Retina (tissue), 1 donor: Measurements from ENCODE around the gene MAST4.

Source experiments
- DNase-seq: peaks from one replicate; pipeline ENCODE4 v3.0.0-alpha.2; 2016

Gene MAST4

DNA sequence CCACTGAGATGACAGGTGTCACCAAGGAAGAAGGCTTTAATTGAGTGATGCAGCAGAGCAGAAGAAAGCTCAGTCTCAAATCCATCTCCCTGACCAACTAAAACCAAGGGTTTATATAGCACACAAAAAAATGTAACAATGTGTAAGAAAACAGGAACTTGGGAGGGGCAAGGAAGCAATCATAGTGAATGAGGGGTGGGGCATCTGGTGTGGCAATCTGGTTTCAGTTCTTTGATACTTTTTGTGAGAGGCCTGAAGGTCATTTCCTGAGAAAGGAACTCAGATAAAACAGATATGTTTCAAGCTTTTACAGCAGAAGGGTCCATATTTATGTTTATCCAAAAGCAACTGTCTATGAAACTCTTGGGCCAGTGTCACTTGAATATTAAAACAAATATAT is 580.7 kb downstream of the MAST4 start:
- DNase-seq, result no peak

DNA sequence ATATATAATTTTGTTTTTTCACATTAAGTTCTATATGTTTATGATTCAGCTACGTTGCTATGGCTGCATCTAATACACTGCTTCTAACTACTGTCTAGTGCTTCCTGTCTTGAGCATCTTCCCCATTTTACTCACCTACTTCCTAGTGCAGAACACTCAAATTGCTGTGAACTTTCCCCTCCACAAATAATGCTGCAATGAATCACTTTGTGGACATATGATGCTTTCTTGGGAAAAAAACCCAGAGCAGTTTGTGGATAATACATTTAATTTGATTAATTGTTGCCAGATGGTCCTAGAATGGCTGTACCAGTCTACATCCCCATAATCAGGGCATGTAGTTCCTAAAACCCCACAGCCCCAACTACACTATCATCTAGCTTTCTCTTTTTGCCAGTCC is 581.9 kb downstream of the MAST4 start:
- DNase-seq, result no peak

DNA sequence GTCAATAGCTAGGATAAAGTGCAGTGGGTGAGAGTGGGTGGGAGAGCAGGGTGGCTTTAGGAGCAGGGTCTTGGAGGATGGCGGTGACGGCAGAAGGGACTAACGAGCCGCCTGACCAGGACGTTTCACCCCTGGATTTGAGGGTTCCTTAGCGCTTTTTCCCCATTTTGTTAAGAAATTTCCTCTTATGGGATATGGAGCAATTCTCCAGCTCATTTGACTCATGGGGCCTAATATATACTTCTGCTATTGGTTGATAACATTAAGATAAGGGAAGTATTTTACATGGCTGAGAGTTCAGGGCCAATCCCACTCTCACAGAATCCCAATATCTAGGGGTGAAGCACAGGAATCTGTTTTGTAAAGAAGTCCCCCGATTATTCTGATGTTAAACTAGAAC is 582.8 kb downstream of the MAST4 start:
- DNase-seq, result no peak

DNA sequence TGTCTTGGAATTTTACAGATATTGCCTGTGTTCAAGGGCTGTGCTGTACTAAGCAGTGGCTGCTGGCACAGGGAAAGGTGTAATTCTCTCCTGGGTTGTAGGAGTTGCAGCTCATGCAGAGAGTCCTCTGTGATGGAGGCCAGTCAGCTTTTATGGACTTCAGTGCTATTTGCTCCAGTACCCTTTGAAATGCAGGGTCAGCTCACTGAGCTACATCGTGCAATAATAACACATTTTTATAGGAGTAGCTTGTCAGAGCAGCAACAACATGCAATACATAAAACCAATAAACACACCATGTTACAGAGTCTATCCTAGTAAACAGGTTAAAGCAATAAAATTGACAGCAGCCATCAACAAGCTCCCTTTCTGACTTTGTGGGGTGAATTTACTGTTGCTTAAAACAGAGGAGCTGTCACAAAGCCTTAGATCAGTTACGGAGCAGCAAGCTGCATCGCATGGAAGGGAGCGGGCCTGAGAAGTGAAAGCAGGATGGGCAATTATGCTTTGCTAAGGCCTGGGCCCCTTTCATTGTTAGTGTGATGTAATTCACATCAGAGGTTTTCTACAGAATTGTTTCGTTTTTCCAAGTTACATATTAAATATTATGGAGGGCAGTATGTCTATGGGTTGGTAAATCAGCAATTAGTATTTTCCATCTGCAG is 583.6 kb downstream of the MAST4 start:
- DNase-seq, result peak; percentile 60

DNA sequence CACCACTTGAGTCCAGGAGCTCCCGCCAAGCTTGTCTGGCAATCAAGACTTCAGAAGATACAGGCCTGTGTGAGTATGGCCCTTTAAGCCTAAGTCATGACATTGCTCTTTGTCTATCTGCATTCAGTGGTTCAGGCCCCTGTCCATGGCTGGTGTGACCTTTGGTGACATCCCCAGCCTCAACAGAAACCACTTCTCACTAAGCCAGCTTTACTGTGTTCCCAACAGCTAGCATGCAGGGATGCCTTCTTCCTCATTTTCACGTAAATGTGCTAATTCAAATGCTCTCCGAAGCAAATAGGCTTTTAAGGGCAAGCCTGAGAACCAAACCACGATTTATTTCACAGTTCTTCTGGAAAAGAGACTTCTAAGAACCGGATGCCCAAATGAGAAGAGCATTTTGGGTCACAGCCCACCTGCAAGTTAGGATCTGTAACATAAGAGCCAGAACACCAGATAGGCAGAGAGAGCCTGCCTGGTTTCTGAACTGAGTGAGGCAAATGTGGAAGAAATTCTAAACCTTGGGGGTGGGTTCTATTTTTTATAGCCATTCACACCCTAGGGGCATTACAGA is 585.5 kb downstream of the MAST4 start:
- DNase-seq, result no peak

DNA sequence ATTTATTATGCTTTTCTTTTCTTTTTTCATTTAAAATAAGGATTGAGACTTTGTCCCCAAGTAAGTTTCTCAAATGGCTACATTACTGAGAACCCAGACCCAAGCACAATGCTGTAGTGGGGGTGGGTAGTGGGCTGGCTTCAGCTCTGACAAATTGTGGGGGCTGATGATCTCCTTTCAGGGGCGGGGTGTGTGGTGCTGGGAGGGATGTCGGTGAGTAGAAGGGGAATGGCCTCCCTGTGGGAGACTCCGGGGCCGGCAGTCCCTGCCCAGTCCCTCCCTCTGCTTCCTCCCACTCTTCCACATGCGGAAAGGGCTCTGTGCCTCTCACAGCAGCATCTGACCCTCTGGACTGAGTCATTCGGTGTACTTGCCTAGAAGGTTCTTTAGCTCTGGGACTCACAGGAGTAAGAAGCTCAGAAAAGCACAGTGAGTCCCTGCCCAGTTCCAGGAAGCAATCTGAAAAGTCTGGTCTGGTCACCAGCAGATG is 586.2 kb downstream of the MAST4 start:
- no peak for DNase-seq

DNA sequence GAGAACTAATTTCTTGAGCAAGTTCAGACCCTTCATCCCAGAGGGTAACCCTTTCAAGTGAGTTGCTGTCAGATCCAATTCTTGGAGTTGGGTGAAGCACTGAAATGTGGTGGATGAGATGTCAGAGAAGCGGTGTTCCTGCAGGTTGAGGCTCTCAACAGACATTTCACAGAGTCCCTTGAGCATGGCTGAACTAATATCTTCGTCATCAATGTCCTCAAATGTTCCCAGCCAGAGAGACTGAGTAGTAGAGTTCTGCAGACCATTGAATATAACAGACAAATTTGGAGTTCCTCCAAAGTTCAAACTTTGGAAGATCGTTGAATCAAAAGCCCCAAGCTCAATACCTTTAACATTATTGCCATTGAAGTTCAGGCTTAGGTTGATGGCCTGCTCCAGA is 587.7 kb downstream of the MAST4 start:
- no peak for DNase-seq

DNA sequence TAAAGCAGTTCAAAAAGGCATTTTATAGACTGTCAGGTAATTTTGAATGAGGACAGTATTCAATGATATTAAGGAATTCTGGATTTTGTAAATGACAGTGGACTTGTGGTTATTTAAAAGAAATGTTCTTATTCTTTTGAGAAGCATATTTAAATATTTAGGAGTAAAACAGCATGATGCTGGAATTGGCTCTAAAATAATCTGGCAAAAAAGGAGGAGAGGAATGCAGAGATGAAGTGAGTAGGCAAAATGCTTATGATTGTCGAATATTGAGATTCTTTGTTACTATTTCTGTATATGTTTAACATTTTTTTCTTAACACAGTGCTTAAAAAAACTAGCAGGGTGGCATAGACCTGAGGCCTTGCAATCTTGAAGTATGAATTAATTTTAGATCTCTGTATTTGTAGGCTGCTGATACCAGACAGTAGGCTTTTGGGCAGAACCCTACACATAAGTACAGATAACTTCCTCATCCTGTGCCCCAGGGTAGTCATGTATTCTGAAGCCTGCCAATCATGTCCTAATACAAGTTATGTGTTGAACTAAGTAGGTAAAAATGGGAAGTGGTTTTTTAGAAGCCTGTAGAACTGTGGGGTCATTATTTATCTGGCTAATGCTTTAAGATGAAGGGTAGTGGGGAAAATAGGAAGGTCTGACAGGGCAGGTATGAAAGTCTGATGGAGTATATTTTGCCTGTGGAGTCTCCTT is 591.0 kb downstream of the MAST4 start:
- no peak for DNase-seq

DNA sequence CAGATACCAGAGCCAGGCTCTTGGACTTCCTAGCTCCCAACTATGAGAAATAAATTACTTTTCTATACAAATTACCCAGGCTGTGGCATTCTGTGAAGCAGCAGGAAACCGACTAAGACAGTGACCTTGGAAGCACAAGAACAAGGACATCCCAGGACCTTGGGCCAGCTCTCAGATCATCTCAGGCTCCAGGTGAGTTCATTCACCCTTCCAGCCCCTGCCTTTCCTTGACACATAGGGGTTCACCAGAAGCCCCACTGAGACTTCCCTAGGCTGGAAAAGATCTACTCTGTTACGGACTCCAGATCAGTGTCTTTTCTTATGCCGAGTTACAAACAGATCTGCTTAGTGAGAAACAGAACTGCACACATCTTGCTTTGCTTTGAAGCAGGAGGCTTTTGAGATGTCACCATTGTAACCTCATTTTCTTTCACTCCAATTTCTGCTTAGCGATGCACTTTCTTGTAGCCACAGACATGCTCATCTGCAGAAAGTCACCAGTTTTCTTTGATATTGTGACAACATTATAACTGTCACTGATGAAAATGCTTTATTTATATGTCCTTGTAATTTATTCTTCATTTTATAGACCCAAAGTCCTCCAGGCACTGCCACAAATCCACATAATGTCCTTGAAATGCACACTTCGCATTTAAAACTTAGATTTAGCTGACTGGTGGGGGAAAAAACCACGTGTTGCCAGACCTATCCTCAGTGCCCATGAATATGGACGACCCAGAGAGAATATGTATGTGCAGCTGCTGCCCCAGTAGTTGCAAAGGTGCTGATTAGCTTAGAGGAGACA is 592.3 kb downstream of the MAST4 start:
- no peak for DNase-seq

DNA sequence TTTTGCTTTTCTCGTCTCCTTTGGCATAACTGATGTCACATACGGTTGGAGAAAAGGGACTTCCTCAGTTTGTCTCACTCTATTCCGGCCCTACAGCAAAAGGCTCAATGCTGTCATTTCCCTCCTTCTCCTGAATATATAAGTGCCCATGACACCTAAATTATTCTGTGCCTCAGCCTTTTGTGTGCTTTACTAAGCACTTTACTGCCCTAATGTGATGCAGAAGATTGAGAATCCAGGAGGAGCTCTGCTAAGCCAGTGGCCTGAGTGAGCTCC is 592.8 kb downstream of the MAST4 start:
- DNase-seq, result no peak

DNA sequence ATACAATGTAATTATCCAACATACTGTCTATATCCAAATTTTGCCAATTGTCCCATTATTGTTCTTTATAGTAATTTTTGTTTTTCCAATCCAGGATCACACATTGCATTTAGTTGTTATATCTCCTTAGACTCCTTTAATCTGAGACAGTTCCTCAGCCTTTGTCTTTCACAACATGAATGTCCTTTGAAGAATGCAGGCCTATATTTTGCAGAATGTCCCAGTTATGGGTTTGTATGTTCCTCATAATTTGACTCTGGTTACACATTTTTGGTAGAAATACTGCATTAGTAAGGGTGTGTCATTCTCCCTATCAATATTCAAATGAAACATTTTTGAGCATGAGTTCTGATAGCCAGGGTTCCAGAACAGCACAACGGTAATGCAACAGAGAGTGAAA is 593.7 kb downstream of the MAST4 start:
- DNase-seq, result no peak

DNA sequence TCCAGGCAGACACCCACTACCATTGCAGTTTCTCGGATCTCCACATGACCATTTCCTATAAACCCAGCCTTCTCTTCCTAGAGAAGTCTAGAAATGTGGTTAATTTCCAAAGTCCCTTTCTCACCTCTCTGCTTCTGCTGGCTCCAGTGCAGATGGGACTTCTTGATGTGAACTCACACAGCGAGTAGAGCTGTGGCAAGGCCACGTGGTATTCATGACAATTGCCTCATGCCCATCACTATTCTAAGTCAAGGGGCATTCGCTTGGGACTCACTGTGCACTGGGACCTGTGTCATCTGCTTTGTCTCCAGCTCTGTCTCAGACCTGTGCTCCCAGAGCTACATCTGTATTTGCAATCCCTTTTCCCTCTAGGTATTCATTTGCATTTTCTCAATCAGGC is 594.2 kb downstream of the MAST4 start:
- no peak for DNase-seq

DNA sequence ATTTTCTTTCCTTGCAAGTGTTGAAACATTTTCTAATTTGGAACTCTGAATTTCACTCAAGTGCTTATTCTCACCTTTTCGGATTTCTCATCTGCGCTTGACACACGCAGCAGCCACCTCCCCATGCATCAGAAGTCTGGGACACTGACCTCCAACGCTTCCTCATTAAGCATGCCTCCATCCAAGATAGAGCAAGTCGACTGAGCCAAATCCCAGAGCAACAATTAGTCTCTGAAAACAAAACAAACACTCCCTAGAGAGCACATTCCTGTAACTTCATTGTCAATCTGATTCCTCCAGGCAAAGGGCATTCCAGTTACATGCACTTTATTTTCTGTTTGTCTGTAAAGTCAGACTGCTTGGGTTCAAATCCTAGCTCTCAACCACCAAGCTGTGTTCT is 594.7 kb downstream of the MAST4 start:
- DNase-seq, result no peak

DNA sequence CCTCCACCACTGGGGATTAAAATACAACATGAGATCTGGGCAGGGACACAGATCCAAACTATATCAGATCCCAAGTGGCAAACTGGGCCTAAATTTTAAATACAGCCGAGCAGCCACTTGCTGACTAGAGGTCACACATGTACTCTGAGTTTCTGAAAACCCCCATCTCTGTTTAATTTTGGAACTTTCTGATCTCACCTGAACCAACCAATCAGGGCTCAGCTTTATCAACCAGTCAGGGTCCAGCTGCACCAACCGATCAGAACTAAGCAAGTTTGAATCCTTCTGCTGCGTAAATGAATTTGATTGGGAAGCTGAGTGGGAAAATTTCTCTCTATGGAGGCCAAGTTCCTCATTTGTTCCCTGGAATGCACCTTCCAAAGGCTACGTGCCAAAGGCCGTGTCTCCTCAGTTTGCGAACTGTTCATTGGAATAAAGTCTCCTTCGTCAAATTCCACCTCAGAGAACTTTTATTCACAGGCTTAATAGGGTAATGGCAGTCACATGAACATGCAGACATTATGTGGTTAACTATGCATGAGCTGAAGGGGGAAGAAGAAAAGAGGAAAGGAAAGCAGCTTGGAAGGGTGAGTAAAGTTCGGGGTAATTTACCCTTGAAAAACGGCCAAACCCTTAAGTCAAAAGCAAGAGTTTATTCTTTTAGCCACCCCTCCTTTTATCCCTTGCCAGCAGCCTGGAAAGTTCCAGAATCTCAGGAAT is 596.7 kb downstream of the MAST4 start:
- DNase-seq, result no peak

DNA sequence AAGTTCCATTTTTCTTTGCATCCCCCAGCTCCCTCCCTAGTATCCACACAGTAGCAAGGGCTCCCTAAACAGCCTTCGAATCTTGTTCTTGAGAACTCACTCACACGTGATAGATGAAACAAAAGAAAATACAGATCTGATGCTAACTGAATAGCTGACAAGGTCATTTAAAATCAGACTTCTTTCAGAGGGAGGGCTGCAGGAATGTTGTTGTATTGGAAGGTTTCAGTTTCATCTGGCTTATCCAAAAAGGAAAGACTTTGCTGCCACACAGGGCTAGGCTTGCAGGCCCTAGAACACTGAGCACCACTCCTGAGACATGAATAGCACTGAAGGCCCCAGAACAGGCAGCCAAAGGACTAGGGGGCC is 597.2 kb downstream of the MAST4 start:
- DNase-seq, result no peak

DNA sequence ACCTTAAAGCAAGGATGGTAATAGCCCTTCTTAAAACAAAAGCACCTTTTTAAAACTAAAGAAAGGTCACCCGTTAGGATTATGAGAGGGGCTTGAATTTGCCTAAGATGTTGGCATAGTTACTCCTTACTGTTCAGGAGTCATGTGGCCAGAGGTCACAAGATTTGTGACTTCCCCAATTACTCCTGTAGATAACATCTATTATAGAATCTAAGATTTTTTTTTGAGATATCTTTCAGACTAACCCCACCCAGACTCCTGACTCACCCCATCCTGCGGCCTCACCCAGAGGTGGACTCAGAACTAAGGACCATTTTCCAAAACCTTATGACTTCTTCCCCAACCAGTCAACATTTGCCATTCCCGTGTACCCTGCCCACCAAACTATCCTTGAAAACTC is 598.0 kb downstream of the MAST4 start:
- DNase-seq, result no peak

DNA sequence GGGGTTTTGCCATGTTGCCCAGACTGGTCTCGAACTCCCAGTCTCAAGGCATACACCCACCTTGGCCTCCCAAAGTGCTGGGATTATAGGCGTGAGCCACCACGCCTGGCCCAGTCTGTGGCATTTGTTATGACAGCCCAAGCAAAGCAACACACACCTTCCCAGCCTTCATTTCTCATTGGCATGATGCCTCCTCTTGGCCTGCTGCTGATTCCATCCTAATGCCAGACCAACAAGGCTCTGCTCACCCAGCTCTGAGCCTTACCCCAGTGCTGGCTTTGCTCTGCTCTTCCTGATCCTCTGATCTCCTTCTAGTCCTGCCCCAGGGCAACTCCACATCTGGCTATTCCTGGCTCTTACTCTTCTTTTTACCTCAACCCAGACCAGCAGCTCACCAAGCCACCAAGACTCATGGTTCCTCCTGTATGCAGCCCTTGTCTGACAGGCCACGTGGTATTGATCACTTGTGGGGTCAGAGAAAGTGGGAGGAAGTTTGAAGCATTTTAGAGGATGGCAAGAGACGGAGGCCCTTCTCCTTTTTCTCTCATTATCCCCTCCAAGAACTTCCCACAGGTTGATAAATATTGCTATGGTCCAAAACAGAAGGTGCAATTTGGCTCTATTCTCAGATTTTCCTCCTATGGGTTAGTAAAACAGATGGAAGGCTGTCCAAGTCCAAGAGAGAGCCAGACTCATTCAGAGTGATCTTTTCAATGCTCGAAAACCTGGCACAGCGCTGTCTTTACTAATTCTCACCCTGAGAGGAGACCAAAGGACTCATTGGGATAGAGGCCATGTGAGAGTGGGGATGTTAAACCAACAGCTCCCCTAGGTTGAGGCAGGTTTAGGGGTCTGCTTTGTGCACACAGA is 599.4 kb downstream of the MAST4 start:
- no peak for DNase-seq

DNA sequence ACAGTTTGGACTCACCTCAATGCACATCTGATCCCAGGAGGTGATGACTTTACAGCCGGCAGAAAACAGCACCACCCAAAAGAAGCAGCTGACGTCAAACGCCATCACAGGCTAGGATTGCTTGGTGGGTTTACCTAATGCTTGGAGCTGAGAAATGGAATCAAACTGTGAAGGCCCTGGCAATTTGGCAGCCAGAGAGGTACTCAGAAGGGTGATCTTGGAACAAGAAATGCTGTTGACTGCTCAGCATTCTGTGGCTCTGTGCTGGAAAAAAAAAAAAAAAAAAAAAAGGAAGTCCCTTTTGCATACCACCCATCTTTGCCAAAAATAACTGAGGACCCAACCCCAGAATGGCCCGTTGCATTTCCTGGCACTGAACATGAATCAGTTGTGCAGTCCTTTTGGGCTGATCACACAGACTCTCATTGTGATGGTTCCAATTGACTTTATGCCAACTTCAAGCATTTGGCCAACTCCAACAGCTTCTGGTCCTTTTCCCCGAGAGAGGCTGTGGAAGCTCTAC is 600.4 kb downstream of the MAST4 start, which contains the start of gene CD180:
CD180 (minus strand) TSS at position 263 of the 523 bp plus-strand sequence; CDS start at position 105, 158 bp downstream.
- no peak for DNase-seq

DNA sequence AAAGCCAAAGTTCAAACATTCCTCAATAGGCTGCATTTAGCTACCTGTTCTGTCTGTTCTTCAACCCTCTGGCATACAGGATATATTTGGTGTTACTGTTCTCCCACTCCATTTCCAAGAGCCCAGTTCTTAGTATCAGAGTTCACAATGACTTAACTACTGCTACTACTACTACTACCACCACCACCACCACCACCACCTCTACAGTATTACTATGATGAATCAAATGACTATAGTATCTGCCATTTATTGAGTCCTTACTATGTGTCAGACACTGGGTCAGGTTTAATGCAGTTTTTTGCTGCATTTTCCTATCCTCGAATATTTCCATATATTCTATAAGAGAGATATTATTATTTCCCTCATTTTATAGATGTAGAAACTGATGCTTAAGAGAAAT is 601.3 kb downstream of the MAST4 start:
- no peak for DNase-seq

DNA sequence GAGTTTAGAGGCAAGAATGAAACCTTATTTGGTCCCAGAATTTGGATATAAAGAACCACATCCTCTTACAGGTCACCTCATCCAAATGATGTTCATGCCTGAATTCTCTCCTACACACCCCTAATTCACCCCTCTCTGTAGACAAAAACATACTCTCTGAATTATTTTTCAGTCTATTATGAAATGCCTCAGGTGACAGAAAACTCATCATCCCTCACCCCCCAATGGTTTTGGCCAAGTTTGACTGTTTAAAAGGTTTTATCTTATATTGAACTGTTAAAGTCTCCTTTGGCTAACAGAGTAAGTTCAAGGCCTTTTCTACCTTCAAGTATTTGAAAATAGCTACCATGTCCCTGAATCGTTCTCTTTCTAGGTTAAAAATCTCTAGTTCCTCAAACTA is 602.7 kb downstream of the MAST4 start:
- DNase-seq, result no peak

DNA sequence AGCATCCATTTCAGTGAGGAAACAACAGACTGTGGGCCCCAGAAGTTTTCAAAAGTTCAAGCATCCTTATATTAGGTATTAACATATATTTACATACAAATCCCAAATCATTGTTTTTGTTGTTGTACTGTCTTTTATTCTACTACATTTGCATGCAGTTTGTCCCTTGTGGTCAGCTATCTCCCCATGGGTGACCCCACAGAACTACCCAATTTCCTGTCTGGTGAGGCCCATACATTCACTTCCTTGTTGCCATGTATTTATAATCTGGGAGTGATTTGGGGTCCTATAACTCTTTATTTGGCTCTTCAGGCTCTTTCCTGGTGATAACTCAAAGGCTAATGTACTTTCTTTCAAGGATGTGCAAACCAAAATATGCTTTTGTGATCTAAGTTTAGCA is 603.7 kb downstream of the MAST4 start:
- no peak for DNase-seq
